KOPT-K1 (cell line): ENCODE data around the gene NPTX1.

Experiments
- H3K27ac ChIP-seq: fragments of 200-600 bp; sonication (generic); 2 replicates; pipeline ENCODE4 v1.5.1; 2016; ENCODE audit warnings: antibody characterized with exemption, mild to moderate bottlenecking, low read depth, low read length; ENCODE audit not compliant: poor library complexity, severe bottlenecking
- H3K36me3 ChIP-seq: fragments of 200-600 bp; sonication (generic); 2 replicates; pipeline ENCODE4 v1.5.1; 2017; ENCODE audit warnings: antibody characterized with exemption, mild to moderate bottlenecking, low read length, moderate library complexity; ENCODE audit not compliant: insufficient read depth
- H3K9me3 ChIP-seq: fragments of 200-600 bp; sonication (generic); 2 replicates; pipeline ENCODE4 v1.5.1; 2017; ENCODE audit warnings: antibody characterized with exemption, low read length, mild to moderate bottlenecking; ENCODE audit not compliant: insufficient read depth, poor library complexity, severe bottlenecking

The NPTX1 gene

GRCh38 chr17:80425835-80426426 is 50.5 kb downstream of the NPTX1 start:
- no peaks in the 10 kb centered on the region for H3K36me3 ChIP-seq
- H3K27ac ChIP-seq: no peak overlapping the region
- H3K9me3 ChIP-seq: no peaks in the 10 kb centered on the region

GRCh38 chr17:80424878-80425765 is 51.3 kb downstream of the NPTX1 start:
- Histone ChIP-seq H3K27ac (no peak overlapping the region), H3K9me3 (no peaks in the 10 kb centered on the region), H3K36me3 (no peaks in the 10 kb centered on the region)

GRCh38 chr17:80424261-80424660 is 52.1 kb downstream of the NPTX1 start:
- Histone ChIP-seq H3K9me3 (no peaks in the 10 kb centered on the region), H3K27ac (peak overlapping the region; percentile 1), H3K36me3 (no peaks in the 10 kb centered on the region)

- no peaks in the 10 kb centered on the region for H3K36me3 ChIP-seq
- no peak overlapping the region for H3K27ac ChIP-seq
- no peaks in the 10 kb centered on the region for H3K9me3 ChIP-seq
These were observed 52.7 kb downstream of the NPTX1 start for GRCh38 chr17:80423536-80424225.

GRCh38 chr17:80422981-80423380 is 53.4 kb downstream of the NPTX1 start:
- Histone ChIP-seq H3K9me3 (no peaks in the 10 kb centered on the region), H3K27ac (no peak overlapping the region), H3K36me3 (peaks cover 6% of the 10 kb centered on the region; the same call in 1 of the 2 replicates)

GRCh38 chr17:80422276-80422675 is 54.1 kb downstream of the NPTX1 start:
- Histone ChIP-seq H3K36me3 (peaks cover 11% of the 10 kb centered on the region; the same call in 1 of the 2 replicates), H3K27ac (no peak overlapping the region), H3K9me3 (no peaks in the 10 kb centered on the region)

- no peaks in the 10 kb centered on the region for H3K9me3 ChIP-seq
- H3K36me3 ChIP-seq: peaks cover 17% of the 10 kb centered on the region; the same call in 1 of the 2 replicates
- no peak overlapping the region for H3K27ac ChIP-seq
These were observed 54.9 kb downstream of the NPTX1 start for GRCh38 chr17:80421381-80422090.

GRCh38 chr17:80419255-80419654 is 57.2 kb downstream of the NPTX1 start:
- Histone ChIP-seq H3K9me3 (no peaks in the 10 kb centered on the region), H3K27ac (no peak overlapping the region), H3K36me3 (peaks cover 17% of the 10 kb centered on the region; the same call in 1 of the 2 replicates)

- H3K36me3 ChIP-seq: peaks cover 17% of the 10 kb centered on the region; the same call in 1 of the 2 replicates
- no peak overlapping the region for H3K27ac ChIP-seq
- H3K9me3 ChIP-seq: no peaks in the 10 kb centered on the region
These were observed 57.8 kb downstream of the NPTX1 start for GRCh38 chr17:80418589-80418988.
